Measurements from ENCODE around the gene ZSCAN5A. TPM values are rescaled to one million over a fixed set of nuclear protein-coding genes. Genes with fewer than 3 reads are reported as not detected.

The ZSCAN5A gene
- total RNA-seq, 4 donors from 2014 or later: 7.4 to 22.1 (median 17.7) TPM

DNA sequence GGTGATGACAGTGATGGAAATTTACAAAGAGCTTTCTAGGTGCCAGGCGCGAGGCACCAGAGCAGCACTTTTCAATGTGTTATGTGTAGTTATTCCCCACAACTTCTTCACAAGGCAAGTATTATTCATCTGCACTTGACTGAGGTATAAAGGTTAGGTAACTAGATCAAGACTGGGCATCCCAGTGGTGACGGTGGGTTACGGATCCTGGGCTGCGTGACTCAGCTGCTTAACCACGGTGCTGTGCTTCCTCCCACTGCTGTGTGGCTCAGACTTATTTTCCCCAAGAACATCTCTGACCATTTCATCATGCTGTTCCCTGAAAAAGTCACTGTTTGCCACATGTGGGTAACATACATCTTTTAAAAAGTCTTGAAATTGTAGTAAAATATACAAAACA, 22.8 kb downstream of the ZSCAN5A start:
- WGBS, 2 donors: 95 to 97% methylated on average over 6 of the region's 6 CpGs
- Histone ChIP-seq H3K4me3 (replicated peaks in 1 of 3) (no peak overlapping the region), H3K36me3 (no peaks in the 10 kb centered on the region), H3K4me1 (no peaks in the 10 kb centered on the region), H3K9me3 (no peaks in the 10 kb centered on the region), H3K27me3 (no peaks in the 10 kb centered on the region), H3K27ac (no peak overlapping the region)
- intact Hi-C loops (cut with DNase I): no loop called here
- no peak for DNase-seq
- TF ChIP-seq POLR2A (IDR thresholded peaks at IDR 0.05): no peak
- TF ChIP-seq, protein P1, sequence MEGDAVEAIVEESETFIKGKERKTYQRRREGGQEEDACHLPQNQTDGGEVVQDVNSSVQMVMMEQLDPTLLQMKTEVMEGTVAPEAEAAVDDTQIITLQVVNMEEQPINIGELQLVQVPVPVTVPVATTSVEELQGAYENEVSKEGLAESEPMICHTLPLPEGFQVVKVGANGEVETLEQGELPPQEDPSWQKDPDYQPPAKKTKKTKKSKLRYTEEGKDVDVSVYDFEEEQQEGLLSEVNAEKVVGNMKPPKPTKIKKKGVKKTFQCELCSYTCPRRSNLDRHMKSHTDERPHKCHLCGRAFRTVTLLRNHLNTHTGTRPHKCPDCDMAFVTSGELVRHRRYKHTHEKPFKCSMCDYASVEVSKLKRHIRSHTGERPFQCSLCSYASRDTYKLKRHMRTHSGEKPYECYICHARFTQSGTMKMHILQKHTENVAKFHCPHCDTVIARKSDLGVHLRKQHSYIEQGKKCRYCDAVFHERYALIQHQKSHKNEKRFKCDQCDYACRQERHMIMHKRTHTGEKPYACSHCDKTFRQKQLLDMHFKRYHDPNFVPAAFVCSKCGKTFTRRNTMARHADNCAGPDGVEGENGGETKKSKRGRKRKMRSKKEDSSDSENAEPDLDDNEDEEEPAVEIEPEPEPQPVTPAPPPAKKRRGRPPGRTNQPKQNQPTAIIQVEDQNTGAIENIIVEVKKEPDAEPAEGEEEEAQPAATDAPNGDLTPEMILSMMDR (IDR thresholded peaks at IDR 0.05): no peak

DNA sequence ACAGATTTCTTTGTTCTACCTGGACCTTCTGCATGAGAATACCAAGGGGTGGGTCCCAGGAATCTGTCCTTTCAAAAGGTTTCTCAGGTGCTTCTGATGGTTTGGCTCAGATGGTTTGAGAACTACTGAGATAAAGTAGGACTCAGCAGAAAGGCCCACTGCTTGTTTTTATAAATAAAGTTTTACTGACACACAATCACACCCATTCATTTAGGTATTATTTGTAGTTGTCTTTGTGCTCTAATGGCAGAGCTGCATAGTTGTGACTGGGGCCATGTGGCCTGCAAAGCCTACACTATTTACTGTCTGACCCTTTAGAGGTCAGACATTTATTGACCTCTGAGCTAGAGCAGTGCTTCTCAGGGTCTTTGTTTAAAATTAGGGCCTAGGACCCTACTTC, 24.5 kb downstream of the ZSCAN5A start:
- Histone ChIP-seq H3K4me1 (no peaks in the 10 kb centered on the region), H3K9me3 (no peaks in the 10 kb centered on the region), H3K4me3 (replicated peaks in 1 of 3) (no peak overlapping the region), H3K27me3 (no peaks in the 10 kb centered on the region), H3K36me3 (no peaks in the 10 kb centered on the region), H3K27ac (no peak overlapping the region)
- no peak for DNase-seq
- TF ChIP-seq POLR2A (IDR thresholded peaks at IDR 0.05): no peak
- TF ChIP-seq, protein P1 (IDR thresholded peaks at IDR 0.05): no peak
- intact Hi-C loops (cut with DNase I): no loop called here

DNA sequence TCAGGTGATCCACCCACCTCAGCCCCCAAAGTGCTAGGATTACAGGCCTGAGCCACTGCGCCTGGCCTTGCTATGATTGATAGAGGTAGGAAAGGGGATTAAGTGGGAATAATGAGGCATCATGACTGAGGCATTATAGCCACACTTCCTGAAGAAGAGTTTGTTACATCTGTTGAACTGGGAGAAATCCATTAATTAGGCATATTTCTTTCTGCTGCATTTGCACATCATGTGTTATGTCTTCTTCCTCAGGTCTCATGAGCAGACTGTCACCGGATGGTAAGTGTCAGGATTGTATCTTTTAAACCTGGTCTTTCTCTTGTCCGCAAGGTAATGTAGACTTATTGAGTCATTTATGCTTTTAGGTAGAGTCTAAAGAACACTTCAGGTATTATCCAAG, 29.9 kb downstream of the ZSCAN5A start:
- 97% methylated on average over 3 of the region's 3 CpGs for WGBS, 2 donors

DNA sequence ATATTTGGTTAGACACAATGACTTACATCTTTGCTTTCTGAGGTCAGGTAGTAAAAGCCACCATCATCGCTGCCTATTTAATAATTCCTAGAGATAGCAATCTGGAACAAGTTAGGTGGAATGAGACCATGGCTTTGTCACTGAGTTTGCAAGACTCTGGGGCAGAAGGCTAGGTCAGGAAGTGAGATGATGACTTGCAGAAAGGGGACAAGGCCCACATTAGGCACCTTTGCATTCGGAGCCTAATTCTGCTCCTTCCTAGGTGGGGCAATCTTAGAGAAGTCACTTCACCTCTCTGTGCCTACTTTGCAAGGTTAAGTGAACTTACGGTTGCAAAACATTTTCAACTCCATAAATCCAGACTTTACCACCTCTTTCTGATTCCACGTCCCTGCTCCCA, 31.8 kb downstream of the ZSCAN5A start:
- no peaks in the 10 kb centered on the region for H3K9me3 ChIP-seq
- no peak for DNase-seq
- no peak overlapping the region for H3K4me3 ChIP-seq (replicated peaks in 1 of 3)
- no peak overlapping the region for H3K27ac ChIP-seq
- WGBS, 2 donors: 98% methylated on average over 4 of the region's 4 CpGs
- TF ChIP-seq, protein P1 (IDR thresholded peaks at IDR 0.05): no peak
- TF ChIP-seq POLR2A (IDR thresholded peaks at IDR 0.05): no peak
- intact Hi-C loops (cut with DNase I): no loop called here
- no peaks in the 10 kb centered on the region for H3K27me3 ChIP-seq
- no peaks in the 10 kb centered on the region for H3K36me3 ChIP-seq
- no peaks in the 10 kb centered on the region for H3K4me1 ChIP-seq

More for the DNA sequence above, 29.9 kb downstream of the ZSCAN5A start:
- Histone ChIP-seq H3K4me3 (replicated peaks in 1 of 3) (no peak overlapping the region), H3K4me1 (no peaks in the 10 kb centered on the region), H3K36me3 (no peaks in the 10 kb centered on the region), H3K27me3 (no peaks in the 10 kb centered on the region), H3K9me3 (no peaks in the 10 kb centered on the region), H3K27ac (no peak overlapping the region)
- no peak for TF ChIP-seq POLR2A (IDR thresholded peaks at IDR 0.05)
- TF ChIP-seq, protein P1 (IDR thresholded peaks at IDR 0.05): no peak
- no peak for DNase-seq
- intact Hi-C loops (cut with DNase I): no loop called here

DNA sequence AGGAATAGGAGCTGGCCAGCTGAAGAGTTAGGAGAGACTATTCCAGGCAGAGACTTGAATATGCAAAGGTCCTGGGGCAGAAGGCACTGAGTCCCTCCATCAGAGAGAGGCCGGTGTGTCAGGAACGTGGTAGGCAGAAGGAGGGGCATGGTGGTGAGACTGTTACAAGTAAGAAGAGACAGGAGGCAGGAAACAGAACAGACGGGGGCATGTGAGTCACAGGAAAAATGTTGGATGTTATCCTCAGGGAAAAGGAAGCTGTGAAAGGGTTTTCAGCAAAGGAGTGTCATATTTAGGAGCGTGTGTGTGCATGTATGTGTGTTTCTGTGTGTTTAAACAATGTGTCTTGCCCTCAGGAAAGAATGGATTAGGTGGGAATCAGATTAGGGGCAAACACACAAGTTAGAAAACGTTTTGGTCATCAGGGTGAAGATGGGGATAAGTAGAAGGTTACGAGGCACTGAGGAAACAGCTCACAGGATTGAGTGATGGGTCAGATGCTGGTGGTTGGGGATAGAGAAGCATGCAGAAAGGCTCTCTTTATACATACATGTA, 41.0 kb downstream of the ZSCAN5A start:
- Histone ChIP-seq H3K4me3 (replicated peaks in 1 of 3) (no peak overlapping the region), H3K36me3 (no peaks in the 10 kb centered on the region), H3K4me1 (no peaks in the 10 kb centered on the region), H3K9me3 (no peaks in the 10 kb centered on the region), H3K27ac (no peak overlapping the region), H3K27me3 (no peaks in the 10 kb centered on the region)
- intact Hi-C loops (cut with DNase I): no loop called here
- TF ChIP-seq, protein P1 (IDR thresholded peaks at IDR 0.05): no peak
- no peak for TF ChIP-seq POLR2A (IDR thresholded peaks at IDR 0.05)
- WGBS, 2 donors: 48 to 54% methylated on average over 6 of the region's 6 CpGs
- DNase-seq: no peak
